H1 (cell line): ENCODE data around the gene FAM221B. TPM values are rescaled to one million over a fixed set of nuclear protein-coding genes. Genes with fewer than 3 reads are reported as not detected.

Experiments used
- CTCF ChIA-PET: fragments of 300-600 bp; sonication (Branson Sonifier 250); formaldehyde crosslinking; loops from one replicate; lab custom pipeline; 2021; ENCODE audit not compliant: partially characterized antibody; lab: Charles Lee
- POLR2A ChIA-PET: fragments of 300-600 bp; sonication (Branson Sonifier 250); formaldehyde crosslinking; loops from one replicate; lab custom pipeline; 2021; ENCODE audit warnings: inconsistent platforms; ENCODE audit not compliant: partially characterized antibody; lab: Charles Lee
- DNase-seq, 2 experiments: peaks; one replicate each; pipeline versions ENCODE4 v3.0.0 to v3.0.0-alpha.2; 2010 to 2022; ENCODE audit warnings: low spot score in 2 of 2, low read depth in 1 of 2, mixed read lengths in 1 of 2
- FAIRE-seq: peaks from 2 replicates; lab custom pipeline; 2011; peaks lifted over from hg19 to GRCh38; lab: Jason Lieb, UNC
- H2AFZ ChIP-seq: 2 replicates; pipeline ENCODE4 v1.8.1; 2012; ENCODE audit warnings: low read length, inconsistent platforms
- H2AK5ac ChIP-seq: 2 replicates; pipeline ENCODE4 v1.6.1; 2013; ENCODE audit warnings: low read depth, low read length
- H2BK120ac ChIP-seq: replicated peaks from 2 replicates; pipeline ENCODE3; 2013; ENCODE audit warnings: low read depth, low read length, inconsistent platforms
- H2BK12ac ChIP-seq: 2 replicates; pipeline ENCODE4 v1.6.1; 2013; ENCODE audit warnings: low read depth, low read length
- H2BK15ac ChIP-seq: 2 replicates; pipeline ENCODE4 v1.6.1; 2013; ENCODE audit warnings: low read length
- H2BK20ac ChIP-seq: 2 replicates; pipeline ENCODE4 v1.6.1; 2013; ENCODE audit warnings: low read length
- H2BK5ac ChIP-seq: 2 replicates; pipeline ENCODE4 v1.6.1; 2013; ENCODE audit warnings: low read depth, low read length
- H3K14ac ChIP-seq: 2 replicates; pipeline ENCODE4 v1.6.1; 2013; ENCODE audit warnings: inconsistent platforms; ENCODE audit not compliant: insufficient read length
- H3K18ac ChIP-seq: 2 replicates; pipeline ENCODE4 v1.6.1; 2013; ENCODE audit warnings: low read length; ENCODE audit errors: extremely low read depth
- H3K23ac ChIP-seq: 2 replicates; pipeline ENCODE4 v1.6.1; 2013; ENCODE audit warnings: inconsistent platforms; ENCODE audit not compliant: insufficient read length
- H3K23me2 ChIP-seq: 2 replicates; pipeline ENCODE4 v1.6.1; 2013; ENCODE audit warnings: low read depth, low read length
- H3K27ac ChIP-seq: 2 replicates; pipeline ENCODE4 v1.6.1; 2011; ENCODE audit warnings: low read depth, low read length, inconsistent platforms
- H3K27me3 ChIP-seq, 4 experiments: replicated peaks in 1 of 4; 1 replicate in 1 of 4; 2 replicates in 3 of 4; pipeline versions ENCODE4 v1.6.1 to v1.8.1; 2011 to 2013; ENCODE audit warnings: low read length in 3 of 4, mild to moderate bottlenecking in 3 of 4, inconsistent platforms in 2 of 4, mixed read lengths in 2 of 4, moderate library complexity in 1 of 4; ENCODE audit not compliant: control insufficient read depth in 3 of 4, insufficient read depth in 3 of 4; ENCODE audit errors: extremely low read depth in 1 of 4
- H3K36me3 ChIP-seq, 4 experiments: 2 replicates each; pipeline versions ENCODE4 v1.6.1 to v1.8.1; 2011 to 2013; ENCODE audit warnings: mild to moderate bottlenecking in 4 of 4, low read length in 3 of 4, moderate library complexity in 2 of 4, control low read depth in 1 of 4, inconsistent platforms in 1 of 4; ENCODE audit not compliant: insufficient read depth in 4 of 4, control insufficient read depth in 2 of 4
- H3K4ac ChIP-seq: replicated peaks from 2 replicates; pipeline ENCODE3; 2013; ENCODE audit warnings: low read length, low read depth, mixed read lengths, inconsistent platforms; ENCODE audit not compliant: insufficient read length
- H3K4me1 ChIP-seq, 4 experiments: replicated peaks in 1 of 4; 1 replicate in 1 of 4; 2 replicates in 3 of 4; pipeline versions ENCODE4 v1.6.1 to v1.8.1; 2011 to 2013; ENCODE audit warnings: low read length in 3 of 4, inconsistent platforms in 2 of 4, mixed read lengths in 1 of 4; ENCODE audit not compliant: insufficient read depth in 4 of 4, control insufficient read depth in 3 of 4
- H3K4me2 ChIP-seq, 2 experiments: 2 replicates each; pipeline versions ENCODE4 v1.6.1 to v1.8.1; 2011 to 2013; ENCODE audit warnings: low read depth in 2 of 2, low read length in 2 of 2, control low read depth in 1 of 2, inconsistent platforms in 1 of 2, mild to moderate bottlenecking in 1 of 2; ENCODE audit not compliant: insufficient read depth in 1 of 2
- H3K4me3 ChIP-seq, 4 experiments: fragments of 200-600, 300-600 bp in 1 of 4; sonication (generic), shearing (Covaris generic), sonication (Bioruptor Twin) in 1 of 4; 2 replicates each; pipeline versions ENCODE4 v1.5.1 to v1.8.1; 2011 to 2016; ENCODE audit warnings: low read length in 4 of 4, low read depth in 3 of 4, control low read depth in 2 of 4, inconsistent platforms in 2 of 4, mild to moderate bottlenecking in 2 of 4, mixed read lengths in 1 of 4, moderate library complexity in 1 of 4; ENCODE audit not compliant: insufficient read depth in 2 of 4; ENCODE audit errors: extremely low read depth in 1 of 4
- H3K56ac ChIP-seq: replicated peaks from 2 replicates; pipeline ENCODE3; 2013; ENCODE audit warnings: low read depth, mild to moderate bottlenecking, mixed read lengths, low read length, inconsistent platforms; ENCODE audit not compliant: insufficient read length
- H3K79me1 ChIP-seq: 2 replicates; pipeline ENCODE4 v1.6.1; 2013; ENCODE audit warnings: low read depth, low read length, control low read depth
- H3K79me2 ChIP-seq, 2 experiments: 2 replicates each; pipeline versions ENCODE4 v1.6.1 to v1.8.1; 2012 to 2013; ENCODE audit warnings: low read length in 2 of 2, mild to moderate bottlenecking in 2 of 2, inconsistent platforms in 1 of 2; ENCODE audit not compliant: insufficient read depth in 2 of 2, control insufficient read depth in 1 of 2
- H3K9ac ChIP-seq, 4 experiments: replicated peaks in 1 of 4; 1 replicate in 1 of 4; 2 replicates in 3 of 4; pipeline versions ENCODE4 v1.6.1 to v1.8.1; 2011 to 2013; ENCODE audit warnings: low read depth in 3 of 4, low read length in 3 of 4, control low read depth in 2 of 4, mild to moderate bottlenecking in 2 of 4, moderate library complexity in 2 of 4, inconsistent platforms in 1 of 4; ENCODE audit errors: extremely low read depth in 1 of 4
- H3K9me3 ChIP-seq, 2 experiments: 2 replicates each; pipeline versions ENCODE4 v1.6.1 to v1.8.1; 2012 to 2013; ENCODE audit warnings: mild to moderate bottlenecking in 2 of 2, moderate library complexity in 2 of 2, control low read depth in 1 of 2, inconsistent platforms in 1 of 2, low read depth in 1 of 2, low read length in 1 of 2, mixed read lengths in 1 of 2; ENCODE audit not compliant: insufficient read depth in 2 of 2
- H4K20me1 ChIP-seq, 2 experiments: replicated peaks in 1 of 2; 2 replicates each; pipeline versions ENCODE3 to v1.8.1; 2011 to 2013; ENCODE audit warnings: inconsistent platforms in 2 of 2, low read length in 2 of 2, mild to moderate bottlenecking in 1 of 2; ENCODE audit not compliant: insufficient read depth in 2 of 2, control insufficient read depth in 1 of 2
- H4K5ac ChIP-seq: 2 replicates; pipeline ENCODE4 v1.6.1; 2013; ENCODE audit warnings: low read length, low read depth, mixed read lengths, inconsistent platforms; ENCODE audit not compliant: insufficient read length
- H4K8ac ChIP-seq: 2 replicates; pipeline ENCODE4 v1.8.0; 2013; ENCODE audit warnings: mild to moderate bottlenecking, moderate library complexity, low read length, inconsistent platforms; ENCODE audit not compliant: insufficient read depth; ENCODE audit errors: extremely low read depth
- H4K91ac ChIP-seq: replicated peaks from 2 replicates; pipeline ENCODE3; 2013; ENCODE audit warnings: low read length, mixed read lengths, inconsistent platforms; ENCODE audit not compliant: insufficient read length
- CEBPB ChIP-seq: IDR thresholded peaks from 2 replicates; pipeline ENCODE4 v1.6.1; 2012; ENCODE audit warnings: low read depth, low read length
- NANOG ChIP-seq: IDR thresholded peaks from 2 replicates; pipeline ENCODE4 v1.6.1; 2011; ENCODE audit warnings: low read length, low read depth, mild to moderate bottlenecking, inconsistent platforms; ENCODE audit not compliant: insufficient read depth, poor library complexity, severe bottlenecking
- POLR2AphosphoS5 ChIP-seq: IDR thresholded peaks from 2 replicates; pipeline ENCODE4 v1.6.1; 2011; ENCODE audit warnings: low read depth, low read length
- RNF2 ChIP-seq: fragments of 200-900, 300-1000 bp; sonication (generic); IDR thresholded peaks from 2 replicates; pipeline ENCODE4 v1.7.1; 2016; ENCODE audit warnings: borderline replicate concordance, low read depth, mild to moderate bottlenecking, antibody characterized with exemption, low read length; ENCODE audit not compliant: poor library complexity, severe bottlenecking; ENCODE audit errors: missing control alignments
- SP1 ChIP-seq: IDR thresholded peaks from 2 replicates; pipeline ENCODE4 v1.6.1; 2011; ENCODE audit warnings: low read depth, low read length
- TEAD4 ChIP-seq: IDR thresholded peaks from 2 replicates; pipeline ENCODE4 v1.6.1; 2012; ENCODE audit warnings: low read depth, low read length, inconsistent platforms, mixed read lengths
- WGBS, 2 experiments: shearing (Covaris generic) in 1 of 2; methylation state at CpG; one replicate each; pipeline versions ENCODE4 v1.1.6 to v1.1.7; 2013 to 2015; ENCODE audit warnings: low lambda C conversion rate in 2 of 2, mixed read lengths in 2 of 2, inconsistent platforms in 1 of 2, low coverage in 1 of 2, missing lambda C conversion rate in 1 of 2; ENCODE audit not compliant: insufficient replicate concordance in 2 of 2, insufficient coverage in 1 of 2, insufficient read length in 1 of 2; ENCODE audit errors: extremely low coverage in 1 of 2, missing lambda C conversion rate in 1 of 2; 5-methylcytosine and 5-hydroxymethylcytosine counted together
- polyA plus RNA-seq, 7 experiments: library from polyadenylated mRNA; depleted of rRNA in 3 of 7; stranded (reverse) in 5 of 7; unstranded in 2 of 7; fragments of >200 nt in 5 of 7; fragments of 200-250 nt in 2 of 7; gene quantifications; 1 replicate in 5 of 7; 2 replicates in 1 of 7; 4 replicates in 1 of 7; pipeline versions ENCODE4 v1.2.1 to v1.2.3, GENCODE V29; 2011 to 2013; ENCODE audit warnings: missing spikeins in 2 of 7, mixed read lengths in 2 of 7
- total RNA-seq: library from RNA; stranded (reverse); fragmentation: NEBNext Ultra II Directional; extraction: Animal tissue kit (Norgen Biotek cat#: 25700); gene quantifications from 2 replicates; pipeline ENCODE4 v1.2.1, GENCODE V29; 2021

Gene FAM221B
- total and polyA plus RNA-seq, 2 of the 8 experiments (the other 6 are each of a cell fraction or from before 2014, with no cell fraction given): not detected

DNA sequence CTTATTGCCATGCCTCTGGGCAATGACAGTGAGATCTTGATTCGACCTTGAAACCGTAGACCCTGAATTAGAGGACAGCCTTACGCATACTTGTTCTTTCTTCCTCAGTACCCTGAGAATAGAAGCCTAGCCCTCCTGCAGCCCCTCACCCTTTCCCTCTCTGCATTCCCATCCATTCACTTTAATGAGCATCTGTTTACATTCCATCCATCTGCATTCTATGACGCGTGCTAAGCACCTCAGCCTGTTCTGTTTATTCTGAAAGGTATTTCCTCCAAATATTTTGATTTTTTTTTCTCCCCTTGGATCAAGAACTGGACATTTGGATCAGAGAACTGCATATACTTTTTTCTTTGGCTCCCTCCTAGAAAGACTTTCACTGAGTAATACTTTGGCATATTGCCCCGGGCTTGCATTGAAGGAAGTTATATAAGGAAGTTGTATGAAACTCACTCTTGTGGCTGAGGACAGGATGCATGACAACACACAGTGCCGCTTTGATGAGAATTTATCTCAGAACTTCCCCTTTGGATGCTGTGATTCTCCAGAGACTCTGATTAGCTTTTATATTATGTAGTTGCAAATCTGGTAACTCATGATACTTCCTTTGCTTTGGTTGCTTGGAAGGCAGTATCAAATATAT is 16.2 kb upstream of the FAM221B start:
- WGBS, 2 experiments: 54% methylated on average over 7 of the region's 7 CpGs; no CpG with 5 or more reads in 1 of the 2 experiments
- H3K4me2 ChIP-seq: peak overlapping the region; percentile 80 to 98
- FAIRE-seq: no peak

More for the DNA sequence above, 16.2 kb upstream of the FAM221B start:
- peaks cover 0 to 4% (median 0%) of the 10 kb centered on the region in 4 experiments; a peak in 1 of 8 replicates for H3K36me3 ChIP-seq
- no peak overlapping the region for H2BK120ac ChIP-seq
- peaks cover 0 to 12% (median 9%) of the 10 kb centered on the region in 4 experiments; a peak in 6 of 7 replicates for H3K27me3 ChIP-seq
- no peak overlapping the region for H2BK20ac ChIP-seq
- no peak overlapping the region for H2BK15ac ChIP-seq
- no peak overlapping the region for H3K27ac ChIP-seq
- no peaks in the 10 kb centered on the region for H3K9me3 ChIP-seq
- H3K9ac ChIP-seq: no peak overlapping the region
- H3K4me1 ChIP-seq: peaks cover 11 to 25% (median 14%) of the 10 kb centered on the region in 4 experiments
- H3K79me2 ChIP-seq: no peaks in the 10 kb centered on the region
- no peaks in the 10 kb centered on the region; the same call in 1 of the 2 replicates for H3K79me1 ChIP-seq
- no peak overlapping the region; the same call in 1 of the 2 replicates for H2BK12ac ChIP-seq
- H3K4ac ChIP-seq: no peak overlapping the region
- ChIA-PET CTCF (interaction anchor here (0.6 to 16.5 kb wide), 7 partner anchors 9 to 473 kb away, joined by 3 to 172 read pairs (median 4); partner anchors contain the start of genes FAM221B, HINT2 and TMEM8B), POLR2A (interaction anchor here (1.3 to 5.9 kb wide), 6 partner anchors 9 to 30 kb away, joined by 3 to 43 read pairs (median 4); partner anchors contain the start of gene HINT2)
- H4K91ac ChIP-seq: no peak overlapping the region
- no peak overlapping the region for H3K14ac ChIP-seq
- no peak overlapping the region for H3K18ac ChIP-seq
- H3K4me3 ChIP-seq: peak overlapping the region in 1 of 4 experiments; percentile 70; a peak in 2 of 8 replicates
- H3K56ac ChIP-seq: no peak overlapping the region
- H3K23me2 ChIP-seq: peaks cover 15% of the 10 kb centered on the region
- no peak overlapping the region for H3K23ac ChIP-seq
- no peak overlapping the region for H2BK5ac ChIP-seq
- no peak for DNase-seq
- no peak overlapping the region for H4K5ac ChIP-seq
- H2AK5ac ChIP-seq: no peak overlapping the region
- H4K20me1 ChIP-seq: no peaks in the 10 kb centered on the region
- no peak for TF ChIP-seq CEBPB
- TF ChIP-seq RNF2: no peak
- 0 out of 2 replicates have a peak, but pooled peaks have one; percentile 38 for TF ChIP-seq POLR2AphosphoS5
- TF ChIP-seq NANOG: peak; percentile 10
- TF ChIP-seq TEAD4: peak; percentile 82; the same call in 1 of the 2 replicates
- TF ChIP-seq SP1: peak; percentile 69; the same call in 1 of the 2 replicates
- H2AFZ ChIP-seq: no peak overlapping the region
- H4K8ac ChIP-seq: no peak overlapping the region
